HK-2 (cell line): ENCODE data around the gene SLC15A2.

ENCODE experiments used
- DNase-seq: peaks from one replicate; pipeline ENCODE4 v3.0.0-alpha.2; 2018; ENCODE audit not compliant: unreplicated experiment

SLC15A2 gene

GRCh38 chr3:121981473-121981872 is 87.3 kb downstream of the SLC15A2 start:
- no peak for DNase-seq

DNA sequence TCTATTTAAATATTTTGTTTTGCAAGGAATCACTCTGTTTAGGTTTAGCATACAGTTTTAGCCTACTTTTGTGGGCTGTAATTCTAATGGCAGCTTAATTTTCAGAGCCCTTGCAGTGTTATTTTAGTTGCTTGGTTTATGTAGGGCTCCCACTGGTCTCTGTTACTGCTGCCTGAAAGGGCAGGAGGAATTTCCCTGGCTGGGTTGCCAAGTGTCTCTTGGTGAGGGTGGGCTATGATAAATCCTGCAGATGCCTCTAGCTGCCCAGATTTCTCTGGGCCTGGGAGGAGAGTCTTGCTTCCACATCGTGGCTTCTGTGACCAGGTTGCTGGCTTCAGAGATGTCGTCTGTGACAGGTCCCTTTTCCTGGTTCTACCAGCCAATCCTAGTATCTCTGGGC is 91.6 kb downstream of the SLC15A2 start:
- no peak for DNase-seq

GRCh38 chr3:121988146-121988545 is 93.9 kb downstream of the SLC15A2 start:
- no peak for DNase-seq

DNA sequence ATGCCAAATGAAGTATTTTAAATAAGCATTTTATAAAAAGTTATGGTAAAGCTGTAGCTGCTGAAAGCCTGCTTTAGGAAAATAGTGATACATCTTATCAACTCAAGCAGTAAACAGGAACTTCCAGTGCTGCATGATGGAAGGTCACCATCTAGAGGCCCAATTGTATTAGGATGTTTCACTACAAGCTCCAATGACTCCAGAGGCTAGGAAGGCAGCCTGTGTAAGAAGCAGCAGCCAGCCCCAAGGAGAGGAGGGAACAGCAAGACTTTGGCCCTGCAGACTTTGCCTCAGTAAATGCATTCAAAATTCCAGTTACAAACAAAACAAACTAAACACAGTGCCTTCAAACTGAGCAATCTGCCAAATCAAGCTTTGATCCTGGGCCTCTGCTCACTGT is 95.7 kb downstream of the SLC15A2 start:
- no peak for DNase-seq

GRCh38 chr3:121992601-121993560 is 98.7 kb downstream of the SLC15A2 start:
- no peak for DNase-seq
